ENCODE data around the gene SYT2. TPM values are rescaled to one million over a fixed set of nuclear protein-coding genes. Genes with fewer than 3 reads are reported as not detected.

SYT2 gene
- total and polyA plus RNA-seq, 9 of the 15 experiments (the other 6 are each of a cell fraction or from before 2014, with no cell fraction given), result not detected

DNA sequence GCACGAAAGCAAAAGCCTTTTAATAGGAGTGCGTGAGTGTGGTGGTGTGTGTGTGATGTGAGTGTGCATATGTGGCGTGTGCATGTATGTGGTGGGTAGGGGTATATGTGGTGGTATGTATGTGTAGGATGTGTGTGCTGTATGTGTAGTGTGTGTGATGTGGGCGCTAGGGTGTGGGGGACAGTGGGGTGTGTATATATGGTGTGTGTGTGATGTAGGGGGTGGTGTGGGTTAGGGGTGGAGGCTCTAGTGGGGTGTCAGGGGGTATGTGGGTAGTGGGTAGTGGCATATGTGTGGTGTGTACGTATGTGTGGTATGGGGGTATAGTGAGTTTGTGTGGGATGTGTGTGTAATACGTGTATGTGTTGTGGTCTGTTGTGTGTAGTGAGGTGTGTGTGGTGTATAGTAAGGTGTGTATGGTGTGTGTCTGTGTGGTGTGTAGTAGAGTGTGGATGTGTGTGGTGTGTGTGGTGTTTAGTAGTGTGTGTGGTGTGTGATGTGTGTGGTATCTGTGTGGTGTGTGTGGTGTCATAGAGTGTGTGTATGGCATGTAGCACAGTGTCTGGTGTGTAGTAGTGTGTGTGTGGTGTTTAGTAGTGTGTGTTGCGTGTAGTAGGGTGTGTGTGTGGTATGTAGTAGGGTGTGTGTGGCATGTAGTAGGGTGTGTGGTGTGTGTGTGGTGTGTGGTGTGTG, 86.0 kb downstream of the SYT2 start (continued):
- TF ChIP-seq, protein P1, sequence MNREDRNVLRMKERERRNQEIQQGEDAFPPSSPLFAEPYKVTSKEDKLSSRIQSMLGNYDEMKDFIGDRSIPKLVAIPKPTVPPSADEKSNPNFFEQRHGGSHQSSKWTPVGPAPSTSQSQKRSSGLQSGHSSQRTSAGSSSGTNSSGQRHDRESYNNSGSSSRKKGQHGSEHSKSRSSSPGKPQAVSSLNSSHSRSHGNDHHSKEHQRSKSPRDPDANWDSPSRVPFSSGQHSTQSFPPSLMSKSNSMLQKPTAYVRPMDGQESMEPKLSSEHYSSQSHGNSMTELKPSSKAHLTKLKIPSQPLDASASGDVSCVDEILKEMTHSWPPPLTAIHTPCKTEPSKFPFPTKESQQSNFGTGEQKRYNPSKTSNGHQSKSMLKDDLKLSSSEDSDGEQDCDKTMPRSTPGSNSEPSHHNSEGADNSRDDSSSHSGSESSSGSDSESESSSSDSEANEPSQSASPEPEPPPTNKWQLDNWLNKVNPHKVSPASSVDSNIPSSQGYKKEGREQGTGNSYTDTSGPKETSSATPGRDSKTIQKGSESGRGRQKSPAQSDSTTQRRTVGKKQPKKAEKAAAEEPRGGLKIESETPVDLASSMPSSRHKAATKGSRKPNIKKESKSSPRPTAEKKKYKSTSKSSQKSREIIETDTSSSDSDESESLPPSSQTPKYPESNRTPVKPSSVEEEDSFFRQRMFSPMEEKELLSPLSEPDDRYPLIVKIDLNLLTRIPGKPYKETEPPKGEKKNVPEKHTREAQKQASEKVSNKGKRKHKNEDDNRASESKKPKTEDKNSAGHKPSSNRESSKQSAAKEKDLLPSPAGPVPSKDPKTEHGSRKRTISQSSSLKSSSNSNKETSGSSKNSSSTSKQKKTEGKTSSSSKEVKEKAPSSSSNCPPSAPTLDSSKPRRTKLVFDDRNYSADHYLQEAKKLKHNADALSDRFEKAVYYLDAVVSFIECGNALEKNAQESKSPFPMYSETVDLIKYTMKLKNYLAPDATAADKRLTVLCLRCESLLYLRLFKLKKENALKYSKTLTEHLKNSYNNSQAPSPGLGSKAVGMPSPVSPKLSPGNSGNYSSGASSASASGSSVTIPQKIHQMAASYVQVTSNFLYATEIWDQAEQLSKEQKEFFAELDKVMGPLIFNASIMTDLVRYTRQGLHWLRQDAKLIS (CRISPR knock-in tag; IDR thresholded peaks at IDR 0.05), result no peak
- no peak for TF ChIP-seq DDX20 (tag; IDR thresholded peaks at IDR 0.05; ENCODE audit: low read depth)
- TF ChIP-seq HDGF (IDR thresholded peaks at IDR 0.05), result peak; percentile 68; the same call in 1 of the 2 replicates
- TF ChIP-seq, protein P2, sequence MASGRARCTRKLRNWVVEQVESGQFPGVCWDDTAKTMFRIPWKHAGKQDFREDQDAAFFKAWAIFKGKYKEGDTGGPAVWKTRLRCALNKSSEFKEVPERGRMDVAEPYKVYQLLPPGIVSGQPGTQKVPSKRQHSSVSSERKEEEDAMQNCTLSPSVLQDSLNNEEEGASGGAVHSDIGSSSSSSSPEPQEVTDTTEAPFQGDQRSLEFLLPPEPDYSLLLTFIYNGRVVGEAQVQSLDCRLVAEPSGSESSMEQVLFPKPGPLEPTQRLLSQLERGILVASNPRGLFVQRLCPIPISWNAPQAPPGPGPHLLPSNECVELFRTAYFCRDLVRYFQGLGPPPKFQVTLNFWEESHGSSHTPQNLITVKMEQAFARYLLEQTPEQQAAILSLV (tag; IDR thresholded peaks at IDR 0.05), result no peak
- TF ChIP-seq, protein P3, sequence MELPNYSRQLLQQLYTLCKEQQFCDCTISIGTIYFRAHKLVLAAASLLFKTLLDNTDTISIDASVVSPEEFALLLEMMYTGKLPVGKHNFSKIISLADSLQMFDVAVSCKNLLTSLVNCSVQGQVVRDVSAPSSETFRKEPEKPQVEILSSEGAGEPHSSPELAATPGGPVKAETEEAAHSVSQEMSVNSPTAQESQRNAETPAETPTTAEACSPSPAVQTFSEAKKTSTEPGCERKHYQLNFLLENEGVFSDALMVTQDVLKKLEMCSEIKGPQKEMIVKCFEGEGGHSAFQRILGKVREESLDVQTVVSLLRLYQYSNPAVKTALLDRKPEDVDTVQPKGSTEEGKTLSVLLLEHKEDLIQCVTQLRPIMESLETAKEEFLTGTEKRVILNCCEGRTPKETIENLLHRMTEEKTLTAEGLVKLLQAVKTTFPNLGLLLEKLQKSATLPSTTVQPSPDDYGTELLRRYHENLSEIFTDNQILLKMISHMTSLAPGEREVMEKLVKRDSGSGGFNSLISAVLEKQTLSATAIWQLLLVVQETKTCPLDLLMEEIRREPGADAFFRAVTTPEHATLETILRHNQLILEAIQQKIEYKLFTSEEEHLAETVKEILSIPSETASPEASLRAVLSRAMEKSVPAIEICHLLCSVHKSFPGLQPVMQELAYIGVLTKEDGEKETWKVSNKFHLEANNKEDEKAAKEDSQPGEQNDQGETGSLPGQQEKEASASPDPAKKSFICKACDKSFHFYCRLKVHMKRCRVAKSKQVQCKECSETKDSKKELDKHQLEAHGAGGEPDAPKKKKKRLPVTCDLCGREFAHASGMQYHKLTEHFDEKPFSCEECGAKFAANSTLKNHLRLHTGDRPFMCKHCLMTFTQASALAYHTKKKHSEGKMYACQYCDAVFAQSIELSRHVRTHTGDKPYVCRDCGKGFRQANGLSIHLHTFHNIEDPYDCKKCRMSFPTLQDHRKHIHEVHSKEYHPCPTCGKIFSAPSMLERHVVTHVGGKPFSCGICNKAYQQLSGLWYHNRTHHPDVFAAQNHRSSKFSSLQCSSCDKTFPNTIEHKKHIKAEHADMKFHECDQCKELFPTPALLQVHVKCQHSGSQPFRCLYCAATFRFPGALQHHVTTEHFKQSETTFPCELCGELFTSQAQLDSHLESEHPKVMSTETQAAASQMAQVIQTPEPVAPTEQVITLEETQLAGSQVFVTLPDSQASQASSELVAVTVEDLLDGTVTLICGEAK (IDR thresholded peaks at IDR 0.05), result no peak
- TF ChIP-seq, protein P3 (CRISPR knock-in tag; IDR thresholded peaks at IDR 0.05), result no peak
- TF ChIP-seq TOE1 (IDR thresholded peaks at IDR 0.05; ENCODE audit: borderline replicate concordance), result no peak
- 0 out of 2 replicates have a peak, but pooled peaks have one; percentile 12 for TF ChIP-seq TOE1 (CRISPR knock-in tag; IDR thresholded peaks at IDR 0.05; ENCODE audit: borderline replicate concordance, low read depth)
- no peak for TF ChIP-seq MCM5 (IDR thresholded peaks at IDR 0.05; ENCODE audit: low read depth)
- TF ChIP-seq, protein P4, sequence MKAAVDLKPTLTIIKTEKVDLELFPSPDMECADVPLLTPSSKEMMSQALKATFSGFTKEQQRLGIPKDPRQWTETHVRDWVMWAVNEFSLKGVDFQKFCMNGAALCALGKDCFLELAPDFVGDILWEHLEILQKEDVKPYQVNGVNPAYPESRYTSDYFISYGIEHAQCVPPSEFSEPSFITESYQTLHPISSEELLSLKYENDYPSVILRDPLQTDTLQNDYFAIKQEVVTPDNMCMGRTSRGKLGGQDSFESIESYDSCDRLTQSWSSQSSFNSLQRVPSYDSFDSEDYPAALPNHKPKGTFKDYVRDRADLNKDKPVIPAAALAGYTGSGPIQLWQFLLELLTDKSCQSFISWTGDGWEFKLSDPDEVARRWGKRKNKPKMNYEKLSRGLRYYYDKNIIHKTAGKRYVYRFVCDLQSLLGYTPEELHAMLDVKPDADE (conservative IDR thresholded peaks at IDR 0.05; ENCODE audit: control insufficient read depth, low read depth, low read length), result no peak
